ENCODE data around the gene MNS1. TPM values are rescaled to one million over a fixed set of nuclear protein-coding genes. Genes with fewer than 3 reads are reported as not detected.
"Not testable (repeated sequence)": the region's sequence is repeated elsewhere in the genome, so short reads cannot be mapped to it uniquely, and the experiment has no call there.

The MNS1 gene
- total RNA-seq, 1 experiment from 2014 or later, result 1.9 TPM

- in situ Hi-C loops (cut with HindIII; ENCODE audit: low pct_unique_long_range_greater_than_20kb, low sequenced_read_pairs), result no loop called here
- peak; percentile 68 for DNase-seq (ENCODE audit: low read depth, low spot score)
Observed at GRCh38 chr15:56468401-56468800, 3.5 kb upstream of the MNS1 start.

DNA sequence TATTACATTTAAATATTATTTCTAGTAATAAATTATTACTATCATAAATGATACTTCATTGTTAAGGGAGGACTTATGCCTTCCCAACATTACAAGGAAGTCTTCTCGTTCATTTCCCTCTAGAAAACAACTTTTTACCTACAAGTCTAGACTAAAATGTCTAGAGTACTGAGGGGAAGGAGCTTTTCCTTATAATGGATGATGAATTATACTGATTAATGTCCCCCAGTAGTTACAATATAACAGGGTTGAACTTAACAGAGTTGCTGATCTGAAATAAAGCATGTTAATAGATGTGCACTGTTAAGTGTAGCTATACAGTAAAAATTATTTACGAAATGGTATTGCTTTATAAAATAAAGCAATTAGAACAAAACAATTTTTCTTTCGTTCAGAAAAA lies 2.7 kb upstream of the MNS1 start:
- no peak for DNase-seq (ENCODE audit: low read depth, low spot score)
- in situ Hi-C loops (cut with HindIII; ENCODE audit: low pct_unique_long_range_greater_than_20kb, low sequenced_read_pairs), result no loop called here

DNA sequence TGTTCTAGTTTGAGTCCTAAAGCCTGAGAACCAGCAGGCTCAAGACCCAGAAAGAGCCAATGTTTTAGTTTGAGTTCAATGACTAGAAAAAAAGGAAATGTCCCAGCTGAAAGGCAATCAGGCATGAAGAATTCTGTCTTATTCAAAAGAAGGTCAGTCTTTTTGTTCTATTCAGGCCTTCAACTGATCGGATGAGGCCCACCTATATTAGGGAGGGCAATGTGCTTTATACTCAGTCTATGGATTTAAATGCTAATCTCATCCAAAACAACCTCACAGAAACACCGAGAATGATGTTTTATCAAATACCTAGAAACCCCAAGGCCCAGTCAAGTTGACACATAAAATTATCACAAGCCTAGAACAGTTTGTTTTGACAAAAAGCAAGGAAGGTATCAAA lies 4.0 kb downstream of the MNS1 start:
- in situ Hi-C loops (cut with HindIII; ENCODE audit: low pct_unique_long_range_greater_than_20kb, low sequenced_read_pairs), result no loop called here
- DNase-seq (ENCODE audit: low read depth, low spot score), result no peak

DNA sequence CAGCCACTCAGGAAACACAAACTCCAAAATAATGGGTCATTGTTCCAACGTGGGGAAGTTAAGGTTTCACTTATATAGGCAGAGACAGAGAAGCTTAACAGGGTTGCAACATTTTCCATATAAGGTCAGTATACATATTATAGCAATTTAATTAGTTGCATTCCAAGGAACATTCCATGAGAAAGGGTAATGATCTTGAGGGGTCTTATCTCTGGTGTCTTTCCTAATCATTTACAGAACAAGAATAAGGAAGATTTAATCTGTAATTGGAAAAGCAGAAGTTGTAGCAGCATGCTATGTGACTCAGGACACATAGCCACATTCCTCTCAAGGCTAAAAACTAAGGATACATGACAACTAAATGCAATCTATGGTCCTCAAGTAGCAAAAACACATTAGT lies 4.9 kb downstream of the MNS1 start:
- no peak for DNase-seq (ENCODE audit: low read depth, low spot score)
- in situ Hi-C loops (cut with HindIII; ENCODE audit: low pct_unique_long_range_greater_than_20kb, low sequenced_read_pairs), result no loop called here

- DNase-seq (ENCODE audit: low read depth, low spot score), result no peak
Observed at GRCh38 chr15:56459096-56459495, 5.8 kb downstream of the MNS1 start.

GRCh38 chr15:56456229-56456628 lies 8.7 kb downstream of the MNS1 start:
- DNase-seq (ENCODE audit: low read depth, low spot score), result no peak
- in situ Hi-C loops (cut with HindIII; ENCODE audit: low pct_unique_long_range_greater_than_20kb, low sequenced_read_pairs), result no loop called here

More at GRCh38 chr15:56459096-56459495, 5.8 kb downstream of the MNS1 start:
- in situ Hi-C loops (cut with HindIII; ENCODE audit: low pct_unique_long_range_greater_than_20kb, low sequenced_read_pairs), result no loop called here

DNA sequence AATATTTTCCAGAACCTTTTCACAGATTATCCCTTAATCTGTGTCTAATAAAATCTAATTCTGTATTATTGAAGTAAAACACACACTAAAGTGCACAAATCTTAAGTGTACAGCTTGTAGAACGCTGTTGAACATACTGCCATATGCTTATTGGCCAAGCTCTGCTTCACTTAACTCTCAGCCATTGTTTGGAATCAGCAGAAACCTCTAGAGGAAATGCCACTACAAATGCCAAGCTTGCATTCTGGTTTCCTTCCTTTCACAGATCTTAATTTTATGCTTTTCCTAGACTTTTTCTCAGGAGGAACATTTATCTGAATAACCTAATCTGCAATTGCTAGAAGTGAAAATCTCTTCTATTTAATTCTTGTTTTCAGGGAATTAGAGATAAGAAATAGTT lies 10.1 kb downstream of the MNS1 start:
- in situ Hi-C loops (cut with HindIII; ENCODE audit: low pct_unique_long_range_greater_than_20kb, low sequenced_read_pairs), result no loop called here
- no peak for DNase-seq (ENCODE audit: low read depth, low spot score)

DNA sequence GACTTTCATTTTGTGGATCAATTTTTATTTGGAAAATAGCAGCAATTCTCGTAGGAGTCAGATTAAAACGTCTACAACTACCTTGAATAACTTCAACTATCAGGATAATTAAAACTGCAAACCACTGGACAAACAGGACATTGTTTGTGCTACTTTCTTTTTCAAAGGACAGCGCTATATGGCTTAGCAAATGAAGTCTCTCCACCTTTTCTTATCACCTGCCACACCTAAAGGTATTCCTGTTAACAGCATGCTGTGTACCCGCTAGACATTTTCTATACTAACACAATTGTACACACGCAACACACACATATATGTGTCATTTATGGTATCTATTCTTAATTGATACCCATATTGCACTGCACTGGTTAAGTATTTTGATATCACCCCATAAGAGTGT lies 19.2 kb downstream of the MNS1 start:
- in situ Hi-C loops (cut with HindIII; ENCODE audit: low pct_unique_long_range_greater_than_20kb, low sequenced_read_pairs), result no loop called here
- no peak for DNase-seq (ENCODE audit: low read depth, low spot score)

GRCh38 chr15:56442354-56442753 lies 22.6 kb downstream of the MNS1 start:
- in situ Hi-C loops (cut with HindIII; ENCODE audit: low pct_unique_long_range_greater_than_20kb, low sequenced_read_pairs), result no loop called here

GRCh38 chr15:56440214-56440770 lies 24.6 kb downstream of the MNS1 start:
- in situ Hi-C loops (cut with HindIII; ENCODE audit: low pct_unique_long_range_greater_than_20kb, low sequenced_read_pairs), result no loop called here
- DNase-seq (ENCODE audit: low read depth, low spot score), result no peak

More at GRCh38 chr15:56442354-56442753, 22.6 kb downstream of the MNS1 start:
- no peak for DNase-seq (ENCODE audit: low read depth, low spot score)

GRCh38 chr15:56432304-56432703 lies 32.6 kb downstream of the MNS1 start:
- no peak for DNase-seq (ENCODE audit: low read depth, low spot score)
- in situ Hi-C loops (cut with HindIII; ENCODE audit: low pct_unique_long_range_greater_than_20kb, low sequenced_read_pairs), result no loop called here

DNA sequence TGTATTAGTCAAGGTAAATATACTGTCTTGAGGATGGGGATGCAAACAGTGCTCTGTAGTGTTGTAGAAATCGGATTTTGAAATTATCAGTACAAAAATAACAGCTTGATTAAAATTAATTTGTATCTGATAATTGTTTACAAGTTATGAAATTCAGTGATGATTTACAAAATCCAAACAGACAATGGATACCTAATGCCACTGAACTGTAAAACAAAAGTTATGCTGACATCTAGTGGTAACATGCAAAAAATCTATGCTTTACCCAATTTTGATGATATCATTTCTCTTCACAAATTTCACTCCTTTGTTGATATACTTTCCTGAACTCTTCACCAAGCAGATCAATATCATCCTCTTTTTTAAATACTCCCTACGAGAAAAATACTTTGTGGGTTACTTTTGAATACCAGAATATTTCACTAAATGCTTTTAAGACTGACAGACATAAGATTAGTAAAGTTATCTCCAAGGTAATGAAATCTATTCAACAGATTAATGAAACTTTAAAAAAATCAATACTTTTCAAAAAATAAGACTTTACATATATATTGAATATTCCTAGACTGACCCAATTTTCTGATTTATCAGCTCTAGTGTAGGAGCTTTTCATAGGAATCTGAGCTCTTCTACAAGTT lies 36.0 kb downstream of the MNS1 start:
- in situ Hi-C loops (cut with HindIII; ENCODE audit: low pct_unique_long_range_greater_than_20kb, low sequenced_read_pairs), result no loop called here
- peak; percentile 64 for DNase-seq (ENCODE audit: low read depth, low spot score)

DNA sequence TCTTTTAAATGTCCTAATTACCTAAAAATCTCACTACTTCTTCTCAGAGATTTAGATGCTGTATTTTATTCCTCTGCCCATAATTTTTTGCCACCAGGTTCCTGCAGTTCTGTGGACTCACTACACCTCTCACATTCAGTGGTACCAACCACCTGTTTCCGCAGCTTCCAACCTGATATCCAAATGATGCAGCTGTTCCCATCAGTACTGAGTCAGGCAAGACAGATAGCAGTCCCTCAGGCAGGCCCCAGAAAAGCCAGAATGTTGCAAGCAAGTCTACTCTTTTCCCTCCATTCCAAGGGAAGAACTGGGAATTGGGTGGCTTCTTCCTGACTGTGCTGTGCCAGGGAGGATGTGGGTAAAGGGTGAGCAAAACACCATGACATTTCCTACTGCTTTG lies 39.0 kb downstream of the MNS1 start:
- DNase-seq (ENCODE audit: low read depth, low spot score), result no peak
- in situ Hi-C loops (cut with HindIII; ENCODE audit: low pct_unique_long_range_greater_than_20kb, low sequenced_read_pairs), result no loop called here

DNA sequence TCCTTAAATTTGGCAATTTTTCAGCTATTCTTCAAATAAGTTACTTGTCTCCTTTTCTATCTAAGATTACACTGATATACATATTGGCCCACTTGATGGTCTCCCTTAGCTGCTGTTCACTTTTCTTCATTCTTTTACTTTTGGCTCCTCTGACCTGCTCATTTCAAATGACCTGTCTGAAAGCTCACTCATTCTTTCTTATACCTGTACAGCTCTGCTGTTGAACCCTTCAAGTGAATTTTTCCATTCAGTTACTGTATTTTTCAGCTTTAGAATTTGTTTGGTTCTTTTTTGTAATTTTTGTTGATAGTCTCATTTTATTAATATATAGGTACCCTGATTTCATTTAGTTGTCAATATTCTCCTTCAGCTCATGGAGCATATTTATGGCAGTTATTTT lies 39.7 kb downstream of the MNS1 start:
- in situ Hi-C loops (cut with HindIII; ENCODE audit: low pct_unique_long_range_greater_than_20kb, low sequenced_read_pairs), result no loop called here
- no peak for DNase-seq (ENCODE audit: low read depth, low spot score)

- DNase-seq (ENCODE audit: low read depth, low spot score); in situ Hi-C loops (cut with HindIII; ENCODE audit: low pct_unique_long_range_greater_than_20kb, low sequenced_read_pairs): not testable (repeated sequence)
Observed at GRCh38 chr15:56413114-56413733, 51.7 kb downstream of the MNS1 start.

DNA sequence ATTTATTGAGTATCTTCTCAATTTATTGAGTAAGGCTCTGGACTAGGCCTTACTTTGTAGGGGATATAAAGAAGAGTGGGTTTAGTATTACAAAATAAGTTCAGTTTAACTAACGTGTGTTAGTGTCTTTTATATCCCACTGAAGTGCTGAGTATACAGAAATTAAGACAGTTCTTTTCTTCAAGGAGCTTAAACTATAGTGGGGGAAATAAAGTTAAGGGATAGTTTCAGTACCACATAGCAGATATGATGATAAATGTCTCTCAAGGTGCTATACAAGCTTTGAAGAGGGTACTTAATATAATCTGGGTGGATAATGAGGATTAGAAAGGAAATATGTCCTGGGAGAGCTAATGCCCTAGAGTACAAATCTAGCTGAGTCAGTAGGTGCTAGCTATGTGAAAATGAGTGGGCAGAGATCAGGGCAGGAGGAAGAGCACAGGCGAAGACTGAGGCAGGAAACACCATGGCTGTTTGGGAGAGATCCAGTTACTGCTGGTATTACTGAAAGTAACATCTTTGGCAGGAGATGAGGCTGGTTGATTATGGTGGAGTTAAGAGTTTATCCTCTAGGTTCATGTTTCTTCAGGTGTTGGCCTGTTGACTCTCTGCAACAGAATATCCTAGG lies 53.7 kb downstream of the MNS1 start:
- DNase-seq (ENCODE audit: low read depth, low spot score), result no peak

GRCh38 chr15:56410721-56411120 lies 54.2 kb downstream of the MNS1 start:
- in situ Hi-C loops (cut with HindIII; ENCODE audit: low pct_unique_long_range_greater_than_20kb, low sequenced_read_pairs), result no loop called here
- DNase-seq (ENCODE audit: low read depth, low spot score), result no peak

More for the DNA sequence above, 53.7 kb downstream of the MNS1 start:
- in situ Hi-C loops (cut with HindIII; ENCODE audit: low pct_unique_long_range_greater_than_20kb, low sequenced_read_pairs), result no loop called here

DNA sequence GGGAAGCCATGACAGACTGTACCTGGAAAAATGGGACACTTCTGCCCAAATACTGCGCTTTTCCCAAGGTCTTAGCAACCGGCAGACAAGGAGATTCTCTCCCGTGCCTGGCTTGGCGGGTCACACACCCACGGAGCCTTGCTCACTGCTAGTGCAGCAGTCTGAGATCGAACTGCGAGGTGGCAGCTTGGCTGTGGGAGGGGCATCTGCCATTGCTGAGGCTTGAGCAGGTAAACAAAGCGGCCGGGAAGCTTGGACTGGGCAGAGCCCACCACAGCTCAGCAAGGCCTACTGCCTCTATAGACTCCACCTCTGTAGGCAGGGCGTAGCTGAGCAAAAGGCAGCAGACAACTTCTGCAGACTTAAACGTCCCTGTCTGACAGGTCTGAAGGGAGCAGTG lies 65.7 kb downstream of the MNS1 start:
- in situ Hi-C loops (cut with HindIII; ENCODE audit: low pct_unique_long_range_greater_than_20kb, low sequenced_read_pairs), result not testable (repeated sequence)

GRCh38 chr15:56397325-56397724 lies 67.6 kb downstream of the MNS1 start:
- in situ Hi-C loops (cut with HindIII; ENCODE audit: low pct_unique_long_range_greater_than_20kb, low sequenced_read_pairs); DNase-seq (ENCODE audit: low read depth, low spot score): not testable (repeated sequence)

More for the DNA sequence above, 65.7 kb downstream of the MNS1 start:
- DNase-seq (ENCODE audit: low read depth, low spot score), result not testable (repeated sequence)
